Kidney capillary endothelial cell (primary cell): ENCODE measurements around the gene UNC119.
"Not testable (repeated sequence)": the region's sequence is repeated elsewhere in the genome, so short reads cannot be mapped to it uniquely, and the experiment has no call there.

Source experiments
- DNase-seq: peaks from one replicate; pipeline ENCODE4 v3.0.0-alpha.2; 2018; ENCODE audit warnings: low spot score

Gene UNC119

DNA sequence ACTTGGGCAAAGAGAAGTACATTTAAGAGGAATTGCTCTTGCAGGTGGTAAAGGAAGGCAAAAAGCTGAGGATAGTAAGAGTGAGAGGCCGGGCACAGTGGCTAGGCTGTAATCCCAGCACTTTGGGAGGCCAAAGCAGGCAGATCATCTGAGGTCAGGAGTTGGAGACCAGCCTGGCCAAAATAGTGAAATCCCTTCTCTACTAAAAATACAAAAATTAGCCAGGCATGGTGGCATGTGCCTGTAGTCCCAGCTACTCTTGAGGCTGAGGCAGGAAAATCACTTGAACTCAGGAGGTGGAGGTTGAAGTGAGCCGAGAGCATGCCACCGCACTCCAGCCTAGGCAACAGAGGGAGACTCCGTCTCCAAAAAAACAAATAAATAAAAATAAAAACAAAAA is 30.1 kb downstream of the UNC119 start:
- DNase-seq: not testable (repeated sequence)

DNA sequence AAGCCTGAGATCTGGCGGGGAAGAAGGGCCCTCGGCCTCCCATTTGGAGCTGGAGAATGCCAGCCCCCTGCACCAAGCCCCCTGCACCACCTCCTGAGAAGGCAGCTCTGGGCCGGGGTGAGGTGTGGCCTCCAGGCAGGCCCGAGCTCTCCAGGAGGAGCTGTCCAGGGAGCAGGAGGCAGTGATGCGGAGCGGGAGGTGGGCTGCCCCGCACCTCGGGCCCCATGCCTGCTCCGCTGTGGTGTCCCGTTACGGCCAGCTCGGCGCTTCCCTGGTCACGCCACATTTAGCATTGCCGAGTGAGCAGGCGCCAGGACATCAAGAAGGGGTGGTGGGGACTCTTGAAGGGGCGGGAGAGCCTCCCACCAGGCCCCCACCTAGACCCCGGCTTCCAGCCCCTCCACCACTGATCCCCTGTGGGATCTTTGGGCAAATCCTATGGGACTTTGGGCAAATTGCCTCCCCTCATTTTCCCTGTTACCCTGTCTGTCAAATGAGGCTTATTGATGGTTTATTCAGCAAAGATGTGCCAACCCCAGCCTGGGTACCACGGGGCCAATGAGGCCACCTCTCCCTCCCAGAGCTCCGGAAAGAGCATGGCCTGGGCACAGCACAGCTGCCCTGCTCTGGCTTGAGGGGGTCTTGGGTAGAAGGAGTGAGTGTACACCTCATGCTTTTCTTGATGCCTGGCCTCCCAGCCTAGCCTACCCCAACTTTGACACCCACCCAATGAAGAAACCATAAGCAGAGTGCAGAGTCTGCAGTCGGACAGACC is 30.9 kb downstream of the UNC119 start:
- DNase-seq: no peak

DNA sequence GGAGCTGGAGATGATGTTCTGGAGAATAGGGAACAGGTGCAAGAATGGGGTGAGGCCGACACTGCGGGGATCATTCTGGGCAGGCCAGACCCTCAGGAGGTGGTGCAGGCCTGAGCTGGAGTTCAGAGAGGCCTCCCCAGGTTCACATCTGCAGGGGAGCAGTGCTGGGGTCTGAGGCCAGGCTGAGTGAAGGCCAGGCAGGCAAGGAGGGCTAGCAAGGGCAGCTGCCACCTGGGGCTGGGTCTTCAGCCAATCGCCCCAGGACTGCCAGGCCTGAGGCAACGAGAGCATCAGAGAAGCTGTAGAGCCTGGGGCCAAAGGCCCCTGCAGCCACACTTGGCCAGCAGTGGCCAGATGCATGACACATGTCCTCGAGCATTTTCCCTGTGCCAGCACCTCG is 31.7 kb downstream of the UNC119 start:
- DNase-seq: no peak

DNA sequence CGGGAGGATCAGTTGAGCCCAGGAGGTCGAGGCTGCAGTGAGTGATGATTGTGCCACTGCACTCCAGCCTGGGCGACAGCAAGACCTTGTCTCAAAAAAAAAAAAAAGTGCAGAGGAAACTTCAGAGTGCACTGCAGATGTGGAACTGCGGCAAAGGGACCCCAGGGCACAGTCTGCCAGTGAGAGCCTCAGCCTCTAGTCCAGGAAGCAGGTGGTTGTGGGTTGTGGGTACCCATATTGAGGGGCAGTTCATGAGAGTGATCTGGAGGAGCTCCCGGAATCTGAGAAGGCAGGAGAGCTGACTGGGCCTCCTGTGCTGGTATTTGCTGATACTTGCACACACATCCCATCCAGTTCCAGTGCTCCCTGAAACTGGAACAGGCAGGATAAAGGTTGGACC is 33.2 kb downstream of the UNC119 start:
- no peak for DNase-seq

DNA sequence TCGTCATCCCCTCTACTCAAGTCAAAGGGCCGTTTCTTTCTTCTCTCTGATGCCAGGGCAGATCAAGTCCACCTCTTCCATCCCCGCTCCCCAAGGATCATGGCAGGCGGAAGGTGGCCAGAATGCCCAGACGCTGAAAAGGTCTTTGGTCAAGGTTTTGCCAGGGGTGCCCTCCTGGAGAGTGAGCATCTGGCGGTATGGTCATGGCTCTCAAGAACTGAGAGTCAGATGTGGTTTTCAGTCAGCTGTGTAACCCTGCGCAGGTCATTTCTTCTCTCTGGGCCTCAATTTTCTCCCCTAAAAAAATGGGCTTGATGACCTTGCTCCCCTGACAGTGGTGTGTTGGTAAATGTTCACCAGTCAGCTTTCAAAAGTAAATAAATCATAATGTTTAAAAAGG is 33.8 kb downstream of the UNC119 start:
- no peak for DNase-seq

DNA sequence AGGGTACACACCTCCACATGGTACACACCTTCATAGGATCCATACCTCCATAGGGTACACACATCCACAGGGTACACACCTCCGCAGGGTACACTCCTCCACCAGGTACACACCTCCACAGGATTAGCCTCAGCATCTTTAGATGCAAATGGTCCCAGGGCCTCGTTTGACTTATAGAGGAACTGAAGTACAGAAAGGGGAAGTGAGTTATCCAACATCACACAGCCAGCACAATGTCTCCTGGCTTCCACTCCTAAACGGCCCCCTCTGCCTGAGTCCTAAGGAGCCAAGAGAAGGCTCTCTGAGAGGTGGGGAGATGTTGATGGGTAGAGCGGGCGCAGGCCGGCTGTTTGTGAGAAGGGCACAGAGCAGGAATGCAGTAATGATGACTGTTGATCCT is 34.3 kb downstream of the UNC119 start:
- DNase-seq: no peak

DNA sequence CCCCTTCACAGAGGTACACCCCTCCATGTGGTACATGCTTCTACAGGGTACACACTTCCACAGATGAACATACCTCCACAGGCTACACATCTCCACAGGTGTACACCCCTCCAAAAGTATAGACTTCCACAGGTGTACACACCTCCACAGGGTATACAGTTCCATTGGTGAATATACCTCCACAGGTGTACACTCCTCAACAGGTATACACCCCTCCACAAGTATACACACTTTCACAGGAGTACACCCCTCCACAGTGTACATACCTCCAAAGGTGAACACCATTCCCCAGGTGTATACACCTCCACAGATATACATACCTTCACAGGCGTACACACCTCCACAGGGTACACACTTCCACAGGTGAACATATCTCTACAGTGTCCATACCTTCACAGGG is 36.9 kb downstream of the UNC119 start:
- no peak for DNase-seq

DNA sequence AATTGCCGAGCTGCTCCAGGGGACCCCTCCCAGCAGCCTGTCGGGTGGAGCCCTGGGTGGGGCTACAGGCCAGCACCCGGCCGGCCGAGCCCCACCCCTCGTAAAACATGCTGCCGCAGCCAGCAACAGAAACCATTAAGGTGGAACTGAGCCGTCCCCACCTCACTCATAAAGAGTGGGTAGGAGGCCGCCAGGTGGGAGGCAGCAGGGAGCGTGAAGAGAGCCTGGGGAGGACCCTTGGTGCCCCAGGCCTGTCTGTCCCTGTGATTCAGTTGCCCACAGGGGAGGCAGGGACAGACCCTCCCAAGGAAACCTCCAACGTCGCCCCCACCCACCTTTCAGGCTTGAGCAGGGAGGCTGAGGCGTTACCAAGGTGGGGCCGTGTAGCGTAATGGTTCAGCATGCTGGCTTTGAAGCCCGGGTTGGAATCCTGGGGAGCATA is 37.8 kb downstream of the UNC119 start:
- no peak for DNase-seq

DNA sequence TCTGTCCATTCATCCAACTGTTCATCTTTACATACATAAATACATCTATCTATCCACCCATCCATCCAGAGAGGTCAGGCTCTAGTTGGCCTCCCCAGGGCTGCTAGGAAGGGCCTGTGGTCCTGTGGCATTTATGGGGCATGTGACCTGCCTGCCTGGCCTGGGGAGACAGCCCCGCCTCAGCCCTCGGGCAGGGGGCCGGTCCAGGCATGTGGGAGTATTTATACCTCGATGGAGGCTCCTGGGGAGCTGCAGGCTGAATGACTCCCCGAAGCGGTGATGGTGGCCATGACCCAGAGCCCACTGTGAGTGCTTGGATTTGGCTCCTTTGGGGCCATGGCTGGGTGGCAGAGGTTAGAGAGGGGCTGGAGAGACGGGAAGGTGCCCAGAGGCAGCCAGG is 38.9 kb downstream of the UNC119 start:
- no peak for DNase-seq

DNA sequence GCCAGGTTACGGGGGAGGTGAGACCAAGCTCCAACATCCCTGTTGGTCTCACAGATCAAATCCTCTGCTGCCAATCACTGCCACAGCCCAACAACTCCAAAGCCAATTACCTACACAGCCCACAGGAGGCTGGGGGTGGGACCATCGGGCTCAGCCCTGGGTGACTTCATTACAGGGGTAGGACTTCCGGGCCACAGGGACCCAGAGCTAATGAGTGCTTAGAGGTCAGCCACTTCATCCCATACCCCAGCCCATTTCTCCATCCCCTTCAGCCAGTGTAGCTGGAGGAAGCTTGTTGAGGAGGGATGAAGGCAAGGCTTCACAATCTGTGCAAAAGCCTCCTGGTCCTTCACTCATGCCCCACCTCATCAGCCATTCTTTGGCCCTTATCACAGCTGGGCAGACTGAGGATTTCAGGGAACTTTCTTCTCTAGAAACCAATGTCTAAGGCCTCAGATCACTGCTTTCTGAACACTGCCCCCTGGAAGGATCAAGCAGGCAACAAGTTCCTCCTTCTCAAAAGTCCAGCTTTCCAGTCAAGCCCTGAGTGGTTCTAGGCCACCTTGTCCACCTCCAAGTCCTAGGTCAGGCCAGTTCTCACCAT is 40.5 kb downstream of the UNC119 start:
- no peak for DNase-seq

DNA sequence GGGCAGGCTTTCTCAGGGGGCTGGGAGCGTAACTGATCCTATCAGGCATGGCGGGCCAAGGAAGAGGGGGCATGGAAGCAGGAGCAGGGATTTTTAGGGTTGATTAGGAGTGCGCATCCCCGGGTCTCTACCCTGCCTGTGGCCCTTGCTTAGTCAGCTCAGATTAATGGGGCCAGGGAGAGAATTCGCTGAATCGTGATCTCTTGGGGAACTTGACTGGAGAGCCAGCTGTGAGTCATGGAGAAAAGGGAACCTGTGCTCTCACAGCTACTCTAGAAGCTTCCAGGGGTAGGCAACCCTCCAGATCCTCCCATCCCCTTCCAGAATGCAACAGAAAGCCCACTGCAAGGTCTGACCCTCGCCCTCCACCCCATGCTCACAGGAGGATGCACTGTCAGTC is 42.6 kb downstream of the UNC119 start:
- no peak for DNase-seq

DNA sequence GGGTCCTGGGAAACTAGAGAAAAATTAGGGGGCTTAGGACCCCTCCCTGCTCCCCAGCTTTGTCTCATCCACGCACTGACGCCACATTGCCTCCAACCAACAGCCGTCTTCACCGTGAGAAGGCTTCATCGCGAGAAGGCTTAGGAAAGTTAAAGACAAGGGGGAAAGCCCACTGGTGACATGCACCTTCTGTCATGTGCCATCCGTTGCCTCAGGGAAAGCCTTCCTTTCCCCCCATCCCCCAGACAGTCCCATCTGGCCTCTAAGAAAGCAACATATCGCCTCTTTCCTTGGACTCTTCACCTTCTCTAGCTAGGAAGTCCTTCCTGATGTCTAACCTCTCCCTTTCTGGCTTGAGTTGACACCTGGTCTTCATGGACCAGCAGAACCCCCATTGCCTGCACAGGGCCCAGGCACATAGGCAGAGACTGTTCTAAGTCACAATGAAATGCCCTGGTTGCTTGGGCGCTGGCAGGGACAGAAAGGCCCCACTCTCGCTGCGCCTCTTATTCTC is 44.2 kb downstream of the UNC119 start:
- DNase-seq: no peak

DNA sequence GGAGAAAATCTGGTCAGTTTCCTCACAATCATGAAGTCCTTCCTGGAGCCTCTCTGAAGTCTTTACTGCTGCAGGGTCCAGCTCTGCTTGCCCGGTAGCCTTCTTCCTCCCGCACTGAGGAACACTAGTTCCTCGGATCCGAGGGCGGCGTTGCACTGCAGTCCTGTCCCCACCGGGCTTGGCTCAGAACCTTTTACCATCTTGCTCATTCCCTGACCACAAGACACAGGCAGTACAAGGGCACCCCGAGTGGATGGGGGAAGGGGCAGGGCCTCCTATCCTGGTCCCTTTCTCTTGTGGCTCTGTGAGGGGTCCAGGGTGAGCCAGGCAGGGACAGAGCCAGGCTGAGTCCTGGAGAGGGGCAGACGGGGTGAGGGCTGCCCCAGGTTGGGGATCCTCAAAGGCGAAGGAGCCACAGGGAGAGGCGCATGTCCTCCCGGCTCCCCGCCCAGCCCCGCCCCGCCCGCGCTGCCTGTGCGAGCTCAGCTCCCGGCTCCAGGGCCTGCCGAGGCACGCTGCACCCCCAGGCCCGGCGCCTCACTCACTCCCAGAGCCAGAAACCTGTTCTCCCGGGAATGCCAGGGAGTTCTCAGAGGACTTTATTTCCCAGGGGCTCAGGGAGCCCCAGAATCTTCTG is 44.7 kb downstream of the UNC119 start:
- no peak for DNase-seq

DNA sequence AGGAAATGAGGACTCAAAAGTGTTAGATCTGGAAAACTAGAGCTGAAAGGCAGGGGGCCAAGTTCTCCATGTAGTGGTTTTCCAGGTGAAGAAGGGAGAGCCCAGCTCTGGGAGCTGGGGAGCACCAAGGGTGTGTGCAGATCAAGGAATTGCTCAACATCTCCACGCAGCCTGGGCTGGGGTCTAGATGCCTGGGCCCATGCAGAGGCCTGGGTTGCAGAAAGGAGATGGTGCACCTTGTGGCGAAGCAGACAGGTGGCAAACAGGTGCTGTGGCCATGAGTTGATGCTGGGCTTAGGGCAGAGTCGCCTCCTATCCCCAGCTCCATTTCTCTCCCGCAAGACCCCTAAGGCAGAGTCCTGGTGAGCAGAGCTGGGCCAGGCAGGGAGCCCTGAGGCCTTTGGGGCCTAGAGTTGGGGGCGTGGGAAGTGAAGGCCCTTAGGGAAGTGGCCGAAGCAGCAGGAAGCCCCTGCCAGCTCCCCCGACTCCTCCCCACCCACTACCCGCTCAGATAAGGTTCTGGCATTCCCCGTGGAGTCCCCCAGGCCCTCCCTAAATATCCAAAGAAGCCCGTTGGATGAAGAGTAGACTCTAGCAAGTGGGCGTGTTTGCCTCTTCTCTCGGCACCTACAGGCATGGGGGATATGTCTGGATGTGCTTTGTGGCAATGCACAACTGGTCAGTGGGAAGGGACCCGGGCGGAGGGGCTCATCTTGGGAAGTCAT is 45.5 kb downstream of the UNC119 start:
- DNase-seq: no peak

DNA sequence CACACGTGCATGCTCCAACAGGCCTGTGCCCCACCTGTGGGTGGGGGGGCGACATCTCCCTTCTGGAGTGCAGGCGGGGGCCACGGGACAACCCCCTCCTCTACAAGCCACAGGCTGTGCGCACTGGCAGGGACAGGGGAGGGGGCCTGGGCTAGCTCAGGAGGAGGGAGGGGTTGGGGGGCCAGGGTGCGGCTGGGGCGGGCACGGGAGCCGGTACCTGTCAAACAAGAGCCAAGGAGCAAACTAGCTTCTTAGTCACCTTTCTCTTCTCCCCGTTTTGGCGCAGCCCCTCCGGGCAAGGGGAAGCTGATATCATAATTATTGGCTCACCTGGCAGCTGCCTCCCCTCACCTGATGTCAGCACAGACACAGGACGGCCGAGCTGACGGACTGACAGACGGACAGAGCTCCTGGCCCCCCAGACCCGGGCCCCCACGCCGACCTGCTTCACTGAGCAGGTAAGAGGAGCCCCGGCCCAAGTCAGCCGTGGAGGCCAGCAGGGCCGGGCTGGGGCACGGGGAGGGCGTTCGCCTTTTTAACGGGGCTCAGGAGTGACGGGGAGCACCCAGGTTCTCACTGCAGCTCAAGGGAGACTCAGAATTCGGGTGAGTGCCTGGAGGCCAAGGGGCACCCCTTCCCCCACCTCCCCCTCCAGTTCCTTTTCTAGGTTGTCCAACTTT is 46.3 kb downstream of the UNC119 start, which contains the start of gene FOXN1:
TSS of gene FOXN1 (plus strand) at position 363 of the 680 bp plus-strand sequence. CDS start 17,622 bp downstream, outside the sequence.
- DNase-seq: no peak

DNA sequence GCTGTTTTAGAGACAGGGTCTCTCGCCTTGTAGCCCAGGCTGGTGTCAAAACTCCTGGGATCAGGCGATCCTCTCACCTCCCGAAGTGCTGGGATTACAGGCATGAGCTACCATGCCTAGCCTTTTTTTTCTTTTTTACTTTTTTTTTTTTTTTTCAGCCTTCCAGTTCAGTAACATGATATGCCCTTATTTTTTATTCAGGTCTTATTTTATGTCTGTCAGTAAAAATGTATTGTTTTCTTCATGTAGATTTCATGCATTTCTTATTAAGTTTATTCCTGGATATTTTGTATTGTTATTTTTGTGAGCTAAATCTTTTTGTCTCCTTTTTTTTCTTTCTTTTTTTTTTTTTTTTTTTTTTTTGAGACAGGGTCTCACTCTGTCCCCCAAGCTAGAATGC is 49.0 kb downstream of the UNC119 start:
- DNase-seq: no peak

DNA sequence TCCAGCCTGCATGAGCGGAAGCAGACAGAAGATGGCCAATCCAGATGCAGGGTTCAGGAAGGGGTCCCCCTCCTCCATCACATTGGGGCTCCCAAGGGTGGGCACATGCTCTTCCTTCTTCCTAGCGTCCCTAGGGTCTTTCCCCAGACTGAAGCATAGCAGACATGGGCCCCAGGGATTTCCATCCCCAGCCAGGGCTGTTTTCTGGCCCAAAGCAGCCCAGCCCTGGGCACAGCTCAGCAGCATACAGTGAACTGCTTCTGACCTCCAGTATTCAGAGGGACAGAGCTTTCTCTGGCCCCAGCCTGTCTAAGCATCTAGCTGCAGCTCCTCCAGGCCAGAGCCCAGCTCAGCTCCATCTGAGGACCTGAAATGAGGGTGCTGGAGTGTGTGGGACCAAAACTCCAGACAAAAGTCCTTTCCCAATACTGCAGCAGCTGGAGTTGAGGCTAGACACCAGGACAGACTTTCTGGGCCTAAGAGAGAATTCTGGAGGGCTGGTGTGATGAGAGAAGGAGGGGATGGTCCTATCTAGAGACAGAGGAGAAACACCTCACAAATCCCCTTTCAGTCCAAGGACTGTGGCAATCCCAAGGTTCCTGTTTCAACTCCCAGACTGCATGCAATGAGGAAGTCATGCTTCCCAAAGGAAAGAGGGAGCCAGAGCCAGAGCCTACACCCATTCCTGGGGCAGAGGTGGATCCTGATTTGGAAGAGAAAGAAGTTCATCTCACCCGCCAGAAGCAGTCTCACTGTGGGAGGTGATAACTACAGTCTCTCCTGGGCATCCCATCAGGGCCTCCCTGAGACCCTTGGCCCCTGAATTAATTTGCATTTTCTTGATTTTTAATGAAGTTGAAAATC is 50.8 kb downstream of the UNC119 start:
- no peak for DNase-seq

DNA sequence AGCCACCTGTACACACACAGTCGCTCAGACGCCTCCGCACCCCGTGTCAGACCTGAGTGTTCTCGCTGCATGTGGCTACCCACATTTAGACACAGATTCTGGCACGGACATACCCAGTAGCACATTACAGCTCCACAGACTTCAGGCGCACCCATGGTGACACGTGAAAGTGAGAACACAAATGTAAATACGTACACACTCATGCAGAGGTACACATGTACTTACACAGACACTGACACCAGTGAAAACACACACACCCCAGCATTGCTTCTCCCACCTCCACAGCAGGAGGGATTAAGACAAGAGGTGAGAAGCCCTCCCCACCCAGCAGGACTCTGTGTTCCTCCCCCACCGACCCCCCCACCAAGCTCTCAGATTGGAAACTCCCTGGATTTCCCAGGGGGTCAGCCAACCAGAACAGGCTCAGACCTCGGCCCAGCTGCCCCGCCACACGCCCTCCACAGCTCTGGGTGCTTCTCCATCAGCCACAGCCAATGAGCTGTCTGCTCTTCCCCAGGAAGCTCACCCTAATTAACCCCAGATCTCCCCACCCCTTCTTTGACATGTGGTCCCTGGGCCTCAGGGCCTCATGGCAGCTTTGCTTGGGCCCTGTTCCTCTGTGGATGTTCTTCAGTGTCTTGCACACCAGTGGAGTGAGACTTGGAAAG is 51.6 kb downstream of the UNC119 start:
- DNase-seq: no peak

DNA sequence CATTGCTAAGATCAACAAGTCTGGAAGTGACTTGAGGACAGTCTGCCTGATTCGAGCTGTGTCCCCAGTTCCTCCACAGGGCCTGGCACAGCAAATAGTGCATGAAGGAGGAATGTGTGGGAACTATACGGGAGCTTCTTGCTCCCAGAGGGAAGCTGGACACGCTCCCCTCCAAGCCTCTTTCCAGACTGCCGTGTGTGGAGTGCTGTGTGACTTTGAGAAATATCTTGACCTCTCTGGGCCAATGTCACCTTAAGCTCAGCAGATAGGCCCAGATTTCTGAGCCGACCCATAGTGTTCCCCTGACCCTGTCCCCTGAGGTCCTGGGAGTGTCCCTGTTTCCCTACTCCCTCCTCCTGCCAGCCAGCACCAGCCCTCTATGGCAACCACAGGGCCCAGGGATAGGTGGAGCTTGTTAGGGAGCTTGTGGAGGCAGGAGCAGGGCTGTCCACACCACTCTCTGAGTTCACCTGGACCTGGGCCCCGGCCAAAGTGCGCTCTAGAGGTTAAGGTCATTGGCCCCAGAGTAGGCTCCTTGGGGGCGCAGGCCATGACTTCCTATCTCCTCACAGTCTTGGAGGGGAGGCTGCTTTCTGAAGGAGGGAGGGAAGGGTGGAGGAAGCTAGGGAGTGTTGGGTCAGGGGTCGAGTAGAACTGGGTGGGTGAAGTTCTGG is 52.6 kb downstream of the UNC119 start:
- DNase-seq: no peak

DNA sequence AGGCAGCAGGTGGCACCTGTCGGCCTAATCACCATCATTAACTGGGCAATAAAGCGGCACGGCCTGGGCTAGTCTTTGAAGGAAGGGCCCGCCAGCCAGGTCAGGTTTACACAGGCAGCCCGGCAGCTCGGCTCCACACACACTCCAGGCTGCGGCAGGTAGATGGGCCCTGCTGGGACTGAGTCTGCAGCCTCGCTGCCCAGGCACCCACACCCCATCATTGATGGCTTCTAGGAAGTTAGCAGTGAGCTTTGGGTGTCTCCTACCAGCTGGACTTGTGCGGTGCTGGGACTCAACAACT is 53.1 kb downstream of the UNC119 start:
- DNase-seq: no peak
